Activated CD4-positive, alpha-beta T cell treated with anti-CD3 and anti-CD28 coated beads, Interleukin-2, amount 50 U/mL, for 4 hours (primary cell): ENCODE results near the gene SYTL1.

Experiments used
- DNase-seq, 2 experiments: peaks; one replicate each; pipeline ENCODE4 v3.0.0-alpha.2; 2020

The SYTL1 gene

DNA sequence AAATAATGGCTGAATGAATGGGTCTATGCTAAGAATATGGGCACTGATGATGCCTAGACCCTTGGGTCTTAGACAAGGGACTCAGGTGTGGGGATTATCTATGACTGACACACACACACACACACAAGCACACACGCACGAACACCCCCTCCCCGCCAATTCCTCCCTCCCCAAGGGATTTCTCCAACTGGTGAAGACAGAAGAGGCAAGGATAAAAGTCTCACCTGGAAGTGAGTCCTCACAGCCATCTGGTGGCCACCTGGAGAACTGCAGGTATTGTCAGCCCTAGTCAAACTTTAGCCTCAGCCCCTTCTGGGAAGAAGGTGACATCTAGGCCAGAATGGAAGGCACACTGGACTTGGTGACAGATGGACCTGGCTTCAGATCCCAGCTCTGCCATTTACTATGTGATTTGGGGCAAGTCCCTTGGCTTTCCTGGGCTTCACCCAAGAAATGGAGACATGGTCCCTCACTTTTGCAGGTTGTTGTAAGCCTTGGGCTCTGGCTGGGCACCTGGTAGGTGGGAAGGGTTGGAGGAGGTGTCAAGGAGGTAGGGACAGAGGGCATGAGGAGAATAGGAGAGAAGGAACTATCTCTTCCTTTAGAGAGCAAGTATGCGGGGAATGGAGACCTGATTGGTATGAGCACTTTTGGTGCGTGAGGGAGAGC lies 46.6 kb downstream of the SYTL1 start:
- DNase-seq, result peak; percentile 71 to 78

DNA sequence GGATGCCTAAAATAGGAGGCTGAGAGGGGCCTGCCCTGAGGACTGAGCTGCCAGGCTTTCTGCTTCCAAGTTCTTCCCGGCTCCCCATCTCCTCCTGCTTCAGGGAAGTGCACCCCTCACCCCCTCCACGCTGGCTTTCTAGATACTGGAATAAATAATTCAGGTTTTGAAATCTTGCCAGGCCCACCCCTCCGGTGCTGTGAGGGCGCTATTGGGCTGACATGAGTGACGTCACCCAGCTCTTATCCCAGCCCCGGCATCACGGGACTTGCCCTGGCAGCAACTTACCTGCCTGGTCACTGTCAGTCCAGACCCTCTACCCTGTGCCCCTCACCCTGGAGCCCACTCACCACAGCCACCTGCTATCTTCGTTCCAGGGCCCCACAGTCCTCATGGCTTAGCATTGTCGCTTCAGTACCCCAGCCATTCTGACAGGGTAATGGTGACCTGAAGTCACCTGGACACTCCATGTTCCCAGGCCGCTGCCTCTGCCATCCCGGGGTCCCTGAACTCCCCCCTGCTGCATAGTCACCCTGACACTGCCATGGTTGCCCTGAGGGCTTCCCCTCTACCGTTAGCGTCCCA lies 49.8 kb downstream of the SYTL1 start:
- peak in 1 of 2 experiments; percentile 14 for DNase-seq

DNA sequence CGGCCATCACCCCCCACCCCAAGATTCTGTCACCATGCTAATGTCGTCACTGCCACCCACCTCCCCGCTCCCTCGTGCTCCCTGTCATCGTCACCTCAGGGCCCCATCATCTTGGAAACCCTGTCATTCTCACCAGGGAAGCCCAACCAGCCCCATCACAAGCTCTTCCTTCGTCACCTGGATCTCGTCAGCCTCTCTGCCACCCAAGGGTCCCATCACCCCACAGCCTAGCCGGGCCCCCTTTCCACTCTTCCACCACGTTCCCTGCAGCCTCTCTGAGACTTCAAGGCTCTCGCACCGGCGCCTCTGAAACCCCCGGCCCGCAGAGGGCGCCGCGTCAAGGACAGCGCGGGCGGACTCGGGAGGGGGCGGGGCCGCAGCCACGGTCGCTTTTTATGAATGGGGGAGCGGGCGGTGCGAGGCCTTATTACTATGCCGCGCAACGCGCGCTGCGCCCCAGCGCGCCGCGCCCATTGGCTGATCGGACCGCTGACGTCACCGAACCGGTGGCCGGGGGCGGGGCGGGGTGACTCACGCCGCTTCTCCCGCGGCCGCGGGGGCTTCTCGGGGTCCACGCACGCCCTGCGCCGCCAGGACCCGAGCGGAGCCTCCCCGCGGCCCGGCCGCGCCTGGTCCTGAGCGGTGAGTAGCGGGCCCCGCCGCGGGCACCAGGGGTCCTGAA lies 50.4 kb downstream of the SYTL1 start, which contains the start of gene GPR3:
Gene GPR3, plus strand, starts transcription at position 527 of the 682 bp plus-strand sequence. CDS start 1,177 bp downstream, outside the sequence.
- DNase-seq, result peak; percentile 91 to 92

DNA sequence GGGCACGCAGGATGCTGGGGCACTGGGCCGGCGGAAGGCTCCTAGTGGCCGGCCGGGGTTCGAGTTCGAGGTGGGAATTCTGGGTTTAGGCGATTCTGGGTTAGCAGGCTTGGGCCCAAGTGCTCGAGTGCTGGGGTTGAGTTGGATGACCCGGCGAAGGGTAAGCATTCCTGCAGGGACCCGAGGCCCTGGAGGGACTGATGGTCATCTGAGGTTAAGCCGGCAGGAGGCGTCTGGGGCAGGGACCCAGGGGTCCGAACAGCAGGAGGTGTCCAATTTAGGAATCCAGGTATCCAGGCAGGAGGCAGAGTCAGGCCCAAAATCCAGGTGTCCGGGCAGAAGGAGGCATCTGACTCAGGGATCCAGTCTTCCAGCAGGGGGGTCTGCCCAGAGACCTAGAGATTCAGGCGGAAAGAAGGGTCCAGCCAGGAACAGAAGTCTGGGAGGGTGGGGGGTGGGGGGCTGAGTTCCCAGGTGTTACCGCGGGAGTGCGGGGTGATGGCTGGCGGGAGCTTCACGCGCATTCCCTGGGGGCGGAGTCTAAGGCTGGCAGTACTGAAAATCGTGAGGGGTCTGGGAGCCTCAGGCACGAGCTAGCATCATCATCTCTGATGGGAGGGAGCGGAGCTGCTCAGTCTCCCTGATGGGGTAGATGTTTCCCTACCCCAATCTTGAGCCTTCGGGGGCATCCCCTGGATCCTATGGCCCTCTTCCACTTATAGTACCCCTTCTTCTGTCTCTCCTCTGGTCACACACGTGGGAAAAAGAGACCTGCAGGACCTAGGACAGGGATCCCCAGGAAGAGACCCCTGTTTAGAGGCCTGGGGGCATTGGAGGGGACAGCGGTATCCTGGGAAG lies 51.2 kb downstream of the SYTL1 start:
- DNase-seq, result no peak

DNA sequence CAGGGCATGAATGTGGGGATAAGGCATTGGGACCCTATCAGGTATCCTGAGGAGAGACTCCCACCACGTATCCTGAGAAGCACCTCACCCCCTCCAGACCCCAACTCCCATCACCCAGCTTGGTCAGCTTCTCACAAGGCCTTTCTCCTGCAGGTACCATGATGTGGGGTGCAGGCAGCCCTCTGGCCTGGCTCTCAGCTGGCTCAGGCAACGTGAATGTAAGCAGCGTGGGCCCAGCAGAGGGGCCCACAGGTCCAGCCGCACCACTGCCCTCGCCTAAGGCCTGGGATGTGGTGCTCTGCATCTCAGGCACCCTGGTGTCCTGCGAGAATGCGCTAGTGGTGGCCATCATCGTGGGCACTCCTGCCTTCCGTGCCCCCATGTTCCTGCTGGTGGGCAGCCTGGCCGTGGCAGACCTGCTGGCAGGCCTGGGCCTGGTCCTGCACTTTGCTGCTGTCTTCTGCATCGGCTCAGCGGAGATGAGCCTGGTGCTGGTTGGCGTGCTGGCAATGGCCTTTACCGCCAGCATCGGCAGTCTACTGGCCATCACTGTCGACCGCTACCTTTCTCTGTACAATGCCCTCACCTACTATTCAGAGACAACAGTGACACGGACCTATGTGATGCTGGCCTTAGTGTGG lies 51.9 kb downstream of the SYTL1 start:
- DNase-seq, result no peak

DNA sequence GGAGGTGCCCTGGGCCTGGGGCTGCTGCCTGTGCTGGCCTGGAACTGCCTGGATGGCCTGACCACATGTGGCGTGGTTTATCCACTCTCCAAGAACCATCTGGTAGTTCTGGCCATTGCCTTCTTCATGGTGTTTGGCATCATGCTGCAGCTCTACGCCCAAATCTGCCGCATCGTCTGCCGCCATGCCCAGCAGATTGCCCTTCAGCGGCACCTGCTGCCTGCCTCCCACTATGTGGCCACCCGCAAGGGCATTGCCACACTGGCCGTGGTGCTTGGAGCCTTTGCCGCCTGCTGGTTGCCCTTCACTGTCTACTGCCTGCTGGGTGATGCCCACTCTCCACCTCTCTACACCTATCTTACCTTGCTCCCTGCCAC lies 52.4 kb downstream of the SYTL1 start:
- no peak for DNase-seq

DNA sequence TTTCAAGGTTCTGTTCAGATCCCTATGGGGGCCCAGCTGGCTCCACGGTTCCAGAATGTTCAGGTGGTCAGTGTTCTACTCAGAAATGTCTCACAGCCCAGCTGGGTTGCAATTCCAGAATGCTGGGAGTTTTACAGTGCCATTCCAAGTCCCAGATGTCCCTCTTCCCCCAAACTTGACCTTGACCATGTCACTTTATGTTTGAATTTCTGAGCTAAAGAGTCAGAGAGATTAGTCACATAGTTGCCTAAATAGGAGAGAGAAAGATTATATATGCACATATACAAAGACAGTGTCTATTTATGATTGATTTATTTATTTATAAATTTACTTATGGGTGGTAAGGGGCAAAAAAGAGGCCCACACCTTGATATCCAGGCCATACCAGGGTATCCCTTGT lies 53.1 kb downstream of the SYTL1 start:
- DNase-seq, result no peak

DNA sequence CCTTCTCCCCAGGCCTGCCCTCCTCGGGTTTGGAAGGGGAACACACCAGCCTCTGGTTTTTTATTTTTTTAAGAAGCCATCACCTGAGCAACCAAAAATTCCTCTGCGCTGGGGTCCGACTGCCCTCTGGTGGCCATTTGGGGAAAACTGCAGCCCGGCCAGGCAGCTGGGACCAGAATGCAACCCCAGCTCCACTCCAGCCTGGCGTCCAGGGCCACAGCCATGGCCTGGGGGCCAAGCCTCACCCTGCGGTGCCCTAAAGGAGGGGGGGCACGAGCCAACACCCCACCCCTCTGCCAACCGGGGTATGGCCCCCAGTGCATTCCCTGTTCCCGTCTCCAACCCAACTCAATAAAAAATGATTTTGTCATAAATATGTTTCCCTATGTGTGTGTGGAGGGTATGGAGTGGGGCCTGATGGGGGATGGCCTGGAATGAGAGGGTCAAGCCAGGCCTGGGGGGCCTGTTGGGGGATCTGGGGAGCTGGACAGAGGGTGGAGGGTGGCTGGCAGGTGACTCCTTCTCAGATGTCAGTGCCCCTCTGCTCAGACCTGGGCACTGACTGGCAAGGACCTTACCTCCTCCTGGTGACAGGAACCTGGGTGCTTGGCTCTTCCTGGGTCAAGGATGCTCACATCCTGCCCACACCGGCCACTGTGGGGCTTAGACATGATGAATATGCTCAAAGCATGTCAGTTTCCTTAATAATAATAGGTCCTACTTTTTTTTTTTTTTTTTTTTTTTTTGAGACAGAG lies 53.8 kb downstream of the SYTL1 start:
- peak; percentile 75 to 77 for DNase-seq

DNA sequence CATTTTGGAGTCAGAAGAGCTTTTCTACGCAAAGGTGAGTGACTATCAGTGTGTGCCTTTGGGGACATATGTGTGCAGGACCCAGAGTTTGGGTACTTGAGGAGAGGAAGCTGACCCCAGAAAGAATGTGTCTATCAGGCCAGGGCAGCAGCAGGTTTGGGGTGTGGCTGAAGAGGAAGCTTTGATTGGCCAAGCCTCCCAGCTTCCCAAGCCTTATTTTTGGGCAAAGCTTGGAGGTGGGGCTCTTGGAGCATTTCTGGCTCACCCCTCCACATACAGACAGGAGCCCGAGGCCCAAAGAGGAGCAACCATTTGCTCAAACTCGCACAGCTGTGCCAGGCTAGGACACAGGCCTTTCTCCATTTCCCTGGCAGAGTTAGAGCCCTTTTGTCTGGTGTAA lies 55.3 kb downstream of the SYTL1 start:
- no peak for DNase-seq

DNA sequence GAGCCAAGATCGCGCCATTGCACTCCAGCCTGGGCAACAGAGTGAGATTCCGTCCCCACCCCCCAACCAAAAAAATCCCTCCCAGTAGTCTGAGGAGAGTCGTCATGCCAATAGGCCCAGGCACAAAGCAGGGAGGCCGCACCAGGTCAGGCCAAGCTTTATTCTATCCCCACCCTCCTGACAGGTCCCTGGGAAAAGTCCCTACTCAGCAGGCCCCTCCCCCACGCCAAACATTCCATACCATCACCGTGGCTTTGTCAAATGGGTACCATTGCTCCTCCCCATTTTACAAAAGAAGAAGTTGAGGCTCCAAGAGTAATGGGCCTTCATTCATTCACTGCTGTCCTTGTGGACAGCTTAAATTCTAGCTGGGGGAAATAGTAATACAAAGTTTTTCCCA lies 55.9 kb downstream of the SYTL1 start:
- DNase-seq, result no peak

DNA sequence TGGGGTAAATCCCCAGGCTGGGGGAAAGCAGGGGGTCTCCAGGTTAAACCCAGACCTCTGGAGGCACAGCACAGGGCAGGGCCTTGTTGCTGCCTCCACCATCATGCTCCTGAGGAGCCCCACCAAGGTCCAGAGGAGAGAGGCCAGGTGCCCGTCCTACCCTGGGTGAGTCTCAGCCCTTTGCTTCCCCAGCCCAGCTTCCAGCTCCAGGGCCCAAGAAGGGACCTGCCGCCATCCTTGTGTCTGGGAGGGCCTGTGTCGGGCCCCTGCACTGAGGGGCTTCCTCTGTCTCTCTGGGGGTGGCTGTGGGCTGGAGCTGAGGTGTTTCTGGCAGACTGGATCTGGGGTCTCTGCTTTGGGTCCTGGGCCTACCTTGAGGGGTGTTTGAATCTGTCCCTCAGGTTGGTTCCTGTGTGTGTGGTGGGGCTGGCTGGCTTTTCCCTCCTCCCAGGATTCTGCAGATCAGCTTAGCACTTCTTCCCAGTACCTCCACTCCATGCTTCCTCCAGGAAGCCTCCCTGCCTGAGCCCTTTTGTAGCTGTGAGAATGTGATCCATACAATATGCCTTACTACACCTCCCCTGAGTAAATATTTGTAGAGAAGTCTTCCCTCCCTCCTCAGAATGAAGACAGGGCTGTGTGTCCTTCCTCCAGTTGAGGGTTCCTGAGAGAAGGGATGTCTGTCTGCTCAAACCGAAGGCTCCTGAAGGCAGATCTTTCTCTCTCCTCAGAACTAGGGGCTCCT lies 56.8 kb downstream of the SYTL1 start:
- DNase-seq, result no peak

DNA sequence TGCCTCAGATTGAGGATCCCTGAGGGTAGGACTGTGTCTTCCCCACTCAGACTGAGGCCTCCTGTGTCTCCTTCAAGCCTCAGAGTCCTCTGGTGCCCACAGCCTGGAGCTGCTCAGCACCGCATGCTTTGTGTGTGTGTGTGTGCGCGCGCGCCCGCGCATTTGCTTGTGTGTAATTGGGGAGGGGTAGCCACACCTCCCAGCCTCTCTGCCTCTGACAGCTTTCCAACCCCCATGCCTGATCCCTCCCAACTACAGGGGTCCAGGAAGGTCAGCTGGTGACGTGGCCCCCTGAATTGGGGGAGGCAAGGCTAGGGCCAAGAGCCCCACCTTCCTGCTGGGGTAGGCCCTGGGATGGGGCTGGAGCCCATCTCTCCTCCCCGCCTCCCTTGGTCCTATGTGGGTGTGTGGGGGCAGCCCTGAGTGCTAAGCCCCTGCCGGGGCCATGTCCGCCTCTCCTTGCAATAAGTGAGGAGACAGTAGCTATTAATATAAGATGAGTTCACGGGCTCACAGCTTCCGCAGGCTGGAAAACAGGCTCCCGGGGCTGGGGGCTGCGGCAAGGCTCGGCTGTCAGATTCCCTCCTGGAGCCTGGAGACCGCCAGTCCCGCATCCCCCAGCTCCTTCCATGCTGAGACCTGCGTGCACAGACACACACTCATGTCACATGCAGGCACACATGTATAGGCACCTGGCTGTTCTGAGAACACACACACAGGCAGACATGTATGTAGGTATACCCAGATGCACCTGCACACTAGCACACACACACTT lies 57.6 kb downstream of the SYTL1 start:
- DNase-seq, result no peak

DNA sequence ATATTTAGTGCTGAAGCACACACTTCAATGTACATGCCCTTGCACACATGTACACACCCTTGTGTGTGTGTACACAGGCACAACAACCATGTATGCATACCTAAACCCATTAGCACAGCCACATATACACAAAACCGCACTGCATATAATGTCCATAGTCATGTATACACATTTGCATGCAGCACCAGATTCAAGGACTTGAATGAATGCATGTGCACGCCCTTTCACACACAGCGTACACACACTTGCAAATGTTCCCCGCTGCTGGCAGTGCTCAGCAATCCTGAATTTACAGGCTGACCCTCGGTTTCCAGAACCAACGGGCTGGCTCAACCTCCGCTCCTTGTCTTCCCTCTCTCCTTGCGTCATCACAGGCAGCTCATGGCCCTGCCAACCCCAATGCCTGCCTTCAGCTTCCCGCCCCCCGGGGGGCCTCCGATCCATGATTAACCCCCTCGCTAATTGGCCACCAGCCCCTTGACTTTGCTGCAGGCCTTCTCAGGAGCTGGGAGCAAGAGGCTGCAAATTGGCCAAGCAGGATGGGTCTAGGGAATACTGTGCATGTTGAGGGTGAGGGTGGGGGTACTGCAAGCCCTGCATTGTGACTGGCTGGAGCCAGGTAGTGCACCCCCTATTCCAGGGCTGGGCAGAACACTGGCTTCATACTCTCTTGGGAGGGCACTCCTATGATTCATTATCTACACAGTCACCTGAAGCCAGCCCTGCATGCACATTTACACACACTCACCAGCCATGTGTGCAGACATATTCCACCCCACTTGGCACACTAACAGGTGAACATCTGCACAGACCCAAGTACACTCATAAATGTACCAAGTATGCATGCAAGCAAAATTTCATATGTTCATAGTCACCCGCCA lies 58.5 kb downstream of the SYTL1 start:
- no peak for DNase-seq

DNA sequence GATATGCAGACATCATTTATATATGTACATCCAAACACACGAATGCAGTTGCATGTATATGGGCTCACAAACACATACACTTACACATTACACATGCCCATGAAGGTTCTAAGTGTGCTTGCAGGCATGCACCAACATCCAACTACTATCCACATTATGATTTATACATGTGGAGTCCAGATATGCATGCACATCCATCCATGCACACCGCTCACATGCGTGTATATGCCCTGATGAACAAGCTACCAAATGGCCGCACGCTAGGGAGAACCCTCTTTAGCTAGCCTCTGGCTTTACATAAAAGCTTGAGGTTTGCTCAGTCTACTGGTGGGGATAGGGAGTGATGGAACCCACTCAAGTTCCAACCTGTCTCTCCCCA lies 59.1 kb downstream of the SYTL1 start:
- no peak for DNase-seq

DNA sequence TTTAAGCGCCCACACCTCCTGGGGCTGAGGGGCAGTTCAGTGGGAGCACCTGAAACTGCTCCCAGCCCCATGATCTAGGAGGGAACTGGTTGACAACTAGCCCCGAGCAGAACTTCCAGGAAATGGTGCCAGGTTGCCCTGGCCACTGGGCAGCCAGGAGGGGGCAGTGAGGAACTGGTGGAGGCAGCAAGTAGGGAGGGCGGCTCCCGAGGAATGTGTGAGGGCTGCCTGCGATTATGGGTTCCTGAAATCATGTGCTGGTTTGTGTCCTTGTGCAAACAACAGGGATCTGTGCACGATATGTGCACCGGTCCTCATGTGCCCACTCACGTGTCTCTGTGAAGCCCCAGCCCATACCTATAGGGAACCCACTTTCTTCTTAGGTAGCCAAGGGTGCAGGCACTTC lies 60.5 kb downstream of the SYTL1 start:
- no peak for DNase-seq

DNA sequence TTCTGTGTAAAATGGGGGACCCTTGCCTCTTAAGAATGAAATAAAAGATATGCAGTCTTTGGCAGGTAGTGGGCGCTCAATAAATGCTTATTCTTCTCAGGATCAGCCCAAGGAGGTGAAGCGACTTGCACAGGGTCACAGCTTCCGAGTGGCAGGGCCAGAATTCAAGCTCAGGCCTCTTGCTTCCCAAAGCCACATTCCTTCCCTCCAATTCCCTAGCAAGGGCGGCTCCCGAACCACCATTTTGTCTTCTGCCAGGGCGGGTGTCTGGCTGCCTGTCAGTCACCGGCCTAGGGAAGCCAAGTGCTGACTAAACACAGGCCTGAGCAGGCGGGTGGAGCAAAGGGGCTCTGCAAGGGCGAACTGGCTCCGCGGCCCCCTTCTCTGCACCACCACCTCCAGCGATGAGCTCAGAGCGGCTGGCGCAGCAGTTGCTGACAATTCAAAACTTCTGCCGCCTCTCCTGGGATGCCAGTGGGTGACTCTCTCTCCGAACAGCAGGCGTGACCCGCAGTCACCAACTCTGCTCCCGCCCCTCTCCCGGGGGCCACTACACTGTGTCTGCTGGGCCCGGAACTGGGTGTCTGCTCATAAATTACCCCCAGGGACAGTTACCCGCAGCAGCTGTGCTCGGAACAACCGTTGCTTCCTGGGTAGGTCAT lies 61.4 kb downstream of the SYTL1 start:
- DNase-seq, result no peak
